HG03342 (cell line): ENCODE results near the gene C1RL.

Source experiments
- ATAC-seq: cut with Tn5 transposase; IDR thresholded peaks from one replicate; pipeline ENCODE4 v1.9.1; 2021; ENCODE audit warnings: mild to moderate bottlenecking, moderate library complexity; ENCODE audit not compliant: unreplicated experiment

Gene C1RL

GRCh38 chr12:7139200-7139599, 30.2 kb upstream of the C1RL start:
- ATAC-seq: no peak

DNA sequence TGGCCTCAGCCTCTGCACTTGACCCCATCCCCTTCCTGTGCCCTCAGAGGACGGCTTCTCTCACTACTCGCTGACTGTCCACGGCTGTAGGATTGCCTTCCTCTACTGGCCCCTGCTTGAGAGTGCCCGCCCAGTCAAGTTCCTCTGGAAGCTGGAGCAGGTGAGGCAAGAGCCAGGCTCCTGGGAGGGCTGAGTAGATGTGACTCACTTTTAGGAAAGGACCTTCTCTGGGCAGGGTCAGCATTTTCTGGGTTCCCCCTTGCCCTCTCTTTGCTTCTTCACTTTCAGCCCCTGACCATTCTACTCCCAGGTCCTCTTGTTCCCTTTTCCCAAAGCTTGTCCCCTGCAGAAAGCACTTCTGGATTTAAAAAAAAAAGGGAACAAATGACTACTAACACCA, 28.9 kb upstream of the C1RL start:
- ATAC-seq: no peak

- no peak for ATAC-seq
Measured at GRCh38 chr12:7136676-7137075, 27.7 kb upstream of the C1RL start.

DNA sequence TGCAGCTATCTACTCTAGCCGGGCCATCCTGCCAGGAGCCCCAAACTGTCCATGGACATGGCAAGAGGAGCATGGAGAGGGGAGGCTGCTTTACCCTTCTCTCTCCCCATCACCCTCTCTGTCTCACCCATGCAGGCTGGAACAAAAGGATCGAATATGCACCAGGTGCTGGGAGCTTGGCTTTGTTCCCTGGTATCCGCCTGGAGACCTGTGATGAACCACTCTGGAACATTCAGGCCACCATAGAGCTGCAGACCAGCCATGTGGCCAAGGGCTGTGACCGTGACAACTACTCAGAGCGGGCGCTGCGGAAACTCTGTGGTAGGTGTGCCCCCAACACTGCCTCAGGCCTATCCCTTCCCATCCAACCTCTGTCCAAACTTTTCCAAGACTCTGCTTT, 27.1 kb upstream of the C1RL start:
- ATAC-seq: no peak

DNA sequence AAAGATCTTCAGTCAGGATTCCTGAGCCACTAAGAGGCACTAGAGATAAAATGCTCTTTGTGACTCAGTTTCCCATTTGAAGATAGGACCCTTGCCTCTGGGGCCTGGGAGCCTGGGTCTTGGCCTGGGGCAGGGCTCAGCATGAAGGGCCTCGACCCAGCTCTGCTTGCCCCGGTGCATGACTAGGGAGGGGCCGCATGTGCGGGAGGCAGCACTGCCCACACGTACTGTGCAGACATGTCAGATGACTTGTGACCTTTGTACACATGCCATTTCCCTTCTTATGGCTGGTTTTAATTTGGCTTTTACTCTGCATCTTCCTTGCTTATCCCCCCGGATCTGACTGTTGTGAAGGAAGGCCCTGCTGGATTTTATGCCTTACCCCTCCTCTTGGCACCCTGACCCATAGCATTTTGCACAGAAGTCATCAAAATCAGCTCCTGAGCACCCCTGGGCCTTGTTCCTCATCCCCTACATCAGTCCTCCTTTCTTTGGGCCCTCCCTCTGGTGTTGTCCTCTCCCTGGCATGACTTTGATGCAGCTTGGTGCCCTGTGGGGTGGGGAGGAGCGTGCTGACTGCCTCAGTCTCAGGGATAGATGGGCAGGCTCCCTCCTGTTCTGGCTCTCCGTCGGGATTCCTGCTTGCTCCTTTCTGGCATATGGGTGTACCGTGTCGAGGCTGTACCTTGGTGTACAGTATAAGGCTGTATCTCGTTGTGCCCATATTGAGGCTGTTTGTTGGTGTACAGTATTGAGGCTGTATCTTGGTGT, 25.6 kb upstream of the C1RL start:
- no peak for ATAC-seq

- ATAC-seq: no peak
Measured at GRCh38 chr12:7131502-7131866, 22.5 kb upstream of the C1RL start.

DNA sequence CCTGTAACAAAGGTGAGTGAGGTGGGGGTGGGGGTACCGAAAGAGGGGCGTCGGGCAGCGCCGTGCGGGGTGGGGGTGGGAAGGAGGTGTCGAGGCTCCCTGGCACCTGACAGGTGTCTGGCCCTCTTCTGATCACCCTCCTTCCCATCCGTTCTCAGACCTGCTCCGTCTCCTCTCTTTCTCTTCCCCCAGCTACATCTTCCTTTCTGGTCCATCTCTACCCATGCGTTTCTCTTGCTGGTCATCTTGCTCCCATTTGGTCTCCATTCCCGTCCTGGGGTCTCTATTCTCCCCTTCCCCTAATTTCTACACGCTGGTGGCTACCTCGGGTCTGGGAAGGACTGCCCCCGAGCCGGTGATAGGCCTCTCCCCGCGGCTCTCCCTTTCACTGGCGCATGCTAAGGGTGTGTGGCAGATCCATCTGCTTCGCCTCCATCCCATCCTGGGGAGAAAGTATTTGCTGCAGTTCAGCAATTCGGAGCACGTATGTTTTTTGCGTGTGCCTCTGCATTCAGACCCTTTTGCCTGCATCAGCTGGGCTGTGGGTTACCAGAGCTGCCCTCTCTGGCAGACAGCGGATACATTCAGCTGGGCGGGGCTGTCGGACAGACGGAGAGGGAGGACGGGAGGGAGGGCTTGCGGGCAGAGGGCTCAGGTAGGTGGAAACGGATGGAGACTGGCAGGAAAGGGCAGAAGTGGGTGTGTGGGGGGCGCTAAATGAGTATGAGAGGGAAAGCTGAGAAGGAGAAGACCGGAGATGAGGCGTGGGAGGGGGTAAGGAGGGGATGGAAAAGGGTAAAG, 21.9 kb upstream of the C1RL start:
- peak; percentile 7 for ATAC-seq

DNA sequence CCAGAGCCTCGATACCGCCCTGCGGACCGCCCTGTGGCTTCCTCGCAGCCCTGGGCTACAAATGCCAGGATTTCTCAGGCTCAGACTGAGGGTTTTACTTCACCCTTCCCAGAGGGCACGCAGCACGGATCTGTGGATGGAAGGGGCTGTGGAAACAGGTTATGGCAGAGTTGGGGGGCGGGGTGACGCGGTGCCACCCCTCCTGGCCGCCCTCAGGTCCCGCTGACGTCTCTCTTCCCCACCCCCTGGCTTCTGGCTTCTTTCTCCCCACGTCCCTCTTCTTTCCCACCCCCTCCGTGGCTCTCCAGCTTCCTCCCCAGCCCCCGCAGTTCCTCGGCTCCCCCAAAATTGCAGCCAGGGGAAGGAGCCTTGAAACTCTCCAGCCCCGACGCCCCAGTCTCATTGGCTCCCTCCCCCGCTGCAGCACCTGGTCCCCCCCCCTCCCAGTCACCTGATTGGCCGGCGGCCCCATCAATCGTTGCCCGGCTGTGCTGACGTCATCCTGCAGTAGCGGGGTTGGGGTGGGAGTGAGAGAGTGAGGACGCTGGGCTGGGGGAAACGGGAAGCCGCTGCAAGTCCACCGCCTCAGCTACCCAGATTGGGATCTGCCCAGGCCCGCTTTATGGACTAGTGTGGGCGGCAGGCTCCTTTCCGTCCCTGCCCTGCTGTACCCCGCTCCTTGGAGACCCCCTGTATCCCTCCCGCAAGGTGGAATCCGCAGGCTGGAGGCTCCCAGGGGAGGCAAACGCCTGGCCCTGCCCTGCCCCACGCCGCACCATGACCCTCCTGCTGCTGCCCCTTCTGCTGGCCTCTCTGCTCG, 21.1 kb upstream of the C1RL start, which contains the start of gene CLSTN3:
TSS of gene CLSTN3 (plus strand) at position 500 of the 820 bp plus-strand sequence. CDS start at position 778, 278 bp downstream.
- ATAC-seq: peak; percentile 78

DNA sequence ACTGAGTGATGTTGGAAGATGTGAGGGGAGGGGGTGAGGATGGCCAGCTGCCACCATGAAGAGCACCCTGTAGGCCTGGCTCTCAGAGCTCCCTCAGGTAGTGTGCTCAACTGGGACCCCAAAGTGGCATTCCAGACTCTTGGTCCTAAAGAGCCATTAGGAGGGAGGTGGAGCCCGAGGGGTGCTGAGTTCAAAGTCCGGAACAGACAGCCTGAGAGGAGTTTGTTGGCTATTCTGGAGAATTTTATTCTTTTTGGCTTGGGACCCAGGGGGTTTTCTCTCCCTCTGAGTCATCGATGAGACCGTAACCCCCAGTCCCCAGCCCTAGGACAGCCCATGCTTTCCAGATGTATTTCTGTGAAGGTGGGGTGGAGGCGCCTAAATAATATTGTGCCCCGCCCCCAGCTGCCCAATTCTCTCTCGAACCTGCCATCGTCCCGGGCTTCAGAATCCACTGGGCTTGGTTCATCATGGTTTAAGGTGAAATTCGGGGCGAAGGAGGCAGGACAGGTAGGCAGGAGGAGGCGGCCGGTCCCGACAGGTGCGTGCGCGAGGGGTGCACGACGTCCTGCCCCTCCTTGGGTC, 20.4 kb upstream of the C1RL start:
- no peak for ATAC-seq

DNA sequence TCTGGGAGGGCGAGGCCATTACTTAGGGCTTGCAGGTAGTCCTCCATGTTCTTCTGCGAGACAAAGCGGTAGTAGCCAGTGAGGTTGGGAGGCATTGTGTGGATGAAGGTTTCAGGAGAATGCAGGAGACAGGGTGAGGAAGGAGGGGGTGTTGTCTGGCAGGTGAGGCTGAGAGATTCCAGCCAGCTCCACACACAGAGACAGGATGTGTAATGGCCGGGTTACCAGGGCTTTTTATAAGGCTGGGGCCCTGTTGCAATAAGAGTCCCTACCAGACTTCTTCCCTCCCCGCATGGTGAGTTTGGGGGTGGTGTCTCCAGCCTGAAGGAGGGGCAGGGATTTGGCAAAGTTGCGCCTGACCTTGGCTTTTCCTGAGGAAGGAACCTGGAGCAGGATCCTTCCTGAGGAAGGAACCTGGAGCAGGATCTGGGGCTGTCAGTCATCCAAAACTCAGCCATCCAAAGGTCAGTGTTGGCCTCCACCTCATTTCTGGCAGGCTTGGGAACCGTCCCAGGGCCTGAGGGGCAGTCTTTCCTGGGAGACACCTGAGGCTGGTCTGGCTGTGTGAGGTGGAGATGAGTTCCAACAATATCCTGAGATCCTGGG, 19.8 kb upstream of the C1RL start, which contains the start of gene RBP5:
TSS of gene RBP5 (minus strand) at position 209 of the 606 bp plus-strand sequence. CDS start at position 95, 114 bp downstream.
- no peak for ATAC-seq

DNA sequence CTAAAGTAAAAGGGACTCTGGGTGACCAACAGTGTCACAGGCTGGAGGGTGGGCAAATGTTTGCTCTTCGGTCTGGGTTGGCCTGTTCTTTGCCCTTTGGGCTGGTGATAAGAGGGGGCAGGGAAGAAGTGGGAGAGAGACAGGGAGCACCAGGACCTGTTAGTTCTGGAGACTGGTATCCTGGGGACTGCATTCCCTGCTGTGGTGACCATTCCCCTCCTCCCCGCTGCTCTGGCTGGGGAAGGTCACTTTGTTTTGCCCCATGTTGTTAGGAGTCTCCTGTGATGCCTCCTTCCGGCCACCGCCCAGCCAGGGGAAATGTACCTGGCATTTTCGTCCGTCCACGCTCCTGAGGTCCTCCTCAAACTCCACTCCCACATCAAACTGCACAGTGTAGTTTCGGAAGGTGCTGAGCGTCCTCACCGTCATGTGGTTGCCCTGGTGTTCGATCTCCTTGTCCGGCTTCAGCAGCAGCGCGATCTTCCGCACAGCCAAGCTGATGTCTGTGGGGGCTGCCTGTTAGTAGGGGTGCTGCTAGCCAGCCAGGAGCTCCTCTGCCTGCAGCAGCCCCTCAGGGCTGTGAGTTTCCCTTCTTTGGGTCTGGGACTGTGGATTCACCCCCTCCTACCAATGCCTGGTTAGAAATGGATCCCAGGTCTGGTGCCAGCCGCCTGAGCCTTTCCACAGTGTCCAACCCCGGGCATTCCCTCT, 19.1 kb upstream of the C1RL start:
- ATAC-seq: no peak

GRCh38 chr12:7125632-7126227, 16.7 kb upstream of the C1RL start:
- ATAC-seq: no peak

DNA sequence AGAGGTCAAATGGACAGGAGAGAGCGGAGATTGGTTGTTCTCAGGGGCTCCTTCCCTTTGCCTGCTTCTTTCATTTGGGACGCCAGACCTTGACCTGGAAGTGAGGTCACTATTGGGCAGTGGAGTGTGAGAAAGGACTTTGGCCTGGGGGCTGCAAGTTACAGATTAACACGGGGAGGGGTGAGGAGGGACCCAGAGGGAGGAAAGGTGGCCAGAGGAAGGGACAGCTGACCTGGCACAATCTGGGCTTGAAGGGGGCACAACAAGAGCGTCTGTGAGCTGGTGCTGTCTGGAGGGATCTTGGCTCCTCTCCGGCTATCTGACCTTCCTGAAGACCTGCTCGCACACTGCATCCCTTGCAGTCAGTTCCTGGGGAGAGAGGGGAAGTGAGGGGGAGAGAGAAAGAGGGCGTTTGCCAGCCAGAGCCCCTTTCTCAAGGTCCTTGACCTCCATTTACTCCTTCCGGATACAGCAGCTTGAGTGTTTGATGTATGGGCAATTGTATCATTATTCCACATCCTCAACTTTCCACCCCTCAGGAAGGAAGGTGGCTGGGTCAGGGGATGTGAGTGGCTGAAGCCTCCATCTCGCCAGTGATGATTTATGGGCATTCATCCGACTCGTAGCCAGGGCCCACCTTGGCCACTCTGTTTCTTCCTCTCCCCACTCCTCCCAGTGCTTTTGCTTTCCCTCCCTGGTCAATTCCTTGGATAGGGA, 14.9 kb upstream of the C1RL start:
- ATAC-seq: no peak

DNA sequence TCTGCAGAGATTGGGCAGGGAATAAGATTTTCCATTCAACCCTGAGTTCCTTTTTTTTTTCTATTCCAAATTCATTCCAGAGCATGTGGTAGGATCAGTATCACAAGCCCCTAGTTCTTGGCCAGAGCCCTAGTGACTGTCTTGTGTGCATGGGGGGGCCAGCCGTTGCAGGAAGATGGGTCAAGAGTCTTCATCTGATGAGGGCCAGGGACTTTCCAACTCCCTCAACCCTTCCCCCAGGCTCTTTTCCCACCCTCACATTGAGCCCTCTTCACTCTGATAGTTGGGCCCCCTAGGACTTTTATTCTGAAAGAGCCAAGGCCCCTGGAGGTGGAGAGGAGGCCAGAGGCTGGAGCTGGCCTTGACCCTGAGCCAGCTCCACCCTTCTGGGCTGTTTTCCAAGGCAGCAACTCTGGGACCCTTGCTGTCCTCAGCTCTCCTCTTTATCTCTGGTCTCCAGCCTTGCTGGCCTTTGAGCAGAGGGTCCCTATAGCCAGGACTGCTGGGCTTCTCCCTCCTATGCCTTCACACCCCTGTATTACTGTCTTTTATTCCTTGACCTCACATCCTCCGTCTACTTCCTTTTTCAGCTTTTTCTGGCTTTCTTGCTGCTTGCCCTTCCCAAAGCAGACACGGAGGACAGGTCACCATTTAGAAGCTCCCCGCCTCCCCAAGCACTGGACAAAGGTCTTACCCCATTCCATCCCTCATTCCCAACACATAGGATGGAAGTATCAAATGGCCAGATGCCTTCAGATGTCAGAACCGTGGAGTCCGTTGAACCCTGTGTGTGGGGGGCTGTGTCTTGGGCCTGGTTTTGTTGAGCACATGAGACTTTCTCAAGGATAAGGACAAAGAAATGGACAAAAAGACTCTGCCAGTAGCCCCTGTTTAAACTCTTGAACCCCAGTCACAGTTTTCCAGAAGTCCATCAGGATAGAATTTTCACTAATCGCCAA, 14.1 kb upstream of the C1RL start:
- no peak for ATAC-seq

DNA sequence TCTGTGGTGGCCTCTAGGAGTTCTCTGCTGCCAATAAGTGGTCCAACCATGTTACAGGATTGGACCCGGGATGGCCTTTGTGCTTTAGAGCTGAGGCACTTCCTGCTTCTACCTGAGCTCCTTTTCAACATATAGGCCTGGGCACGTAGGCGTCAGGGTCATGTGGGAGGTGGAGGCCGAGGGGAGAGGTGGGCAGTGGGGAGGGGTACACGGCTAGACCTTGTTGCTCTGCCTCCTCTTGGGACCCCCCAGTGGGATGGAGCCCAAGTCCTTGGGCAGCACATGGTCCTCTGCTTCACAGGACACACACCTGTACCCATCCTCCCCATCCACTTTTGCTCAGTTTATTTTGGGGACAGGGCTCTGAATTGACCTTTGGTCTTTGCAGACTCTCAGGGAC, 12.3 kb upstream of the C1RL start:
- no peak for ATAC-seq

DNA sequence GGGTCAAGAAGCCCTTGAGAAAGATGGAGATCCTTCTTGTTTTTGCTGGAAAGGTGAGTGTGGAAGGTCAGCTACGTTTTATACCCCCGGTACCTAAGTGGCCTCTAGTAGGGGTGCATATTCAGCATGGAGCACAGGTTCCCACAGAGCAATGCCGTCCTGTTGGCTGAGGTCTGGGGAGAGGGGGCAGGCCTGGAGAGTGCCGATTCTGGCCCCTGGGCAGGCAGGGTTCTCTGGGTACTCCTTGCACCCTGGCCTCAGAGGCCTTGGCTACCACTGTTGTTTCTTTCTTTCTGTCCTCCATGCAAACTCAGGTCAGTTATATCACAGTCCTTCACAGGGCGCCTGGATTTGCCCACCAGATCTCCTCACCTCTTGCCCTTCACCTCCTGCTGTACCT, 11.2 kb upstream of the C1RL start:
- no peak for ATAC-seq

GRCh38 chr12:7118881-7119280, 9.9 kb upstream of the C1RL start:
- ATAC-seq: no peak

- no peak for ATAC-seq
Measured at GRCh38 chr12:7117670-7118069, 8.7 kb upstream of the C1RL start.
